Urothelium cell line (cell line): ENCODE results near the gene MRPL24.
A peak's percentile ranks its signal among the peaks of the same experiment; 100 is the strongest.
"Not testable (repeated sequence)": the region's sequence is repeated elsewhere in the genome, so short reads cannot be mapped to it uniquely, and the experiment has no call there.

Experiments
- DNase-seq: peaks from one replicate; pipeline ENCODE4 v3.0.0; 2011; ENCODE audit warnings: low spot score, mixed read lengths
- FAIRE-seq: peaks from 2 replicates; lab custom pipeline; 2011; peaks lifted over from hg19 to GRCh38; lab: Jason Lieb, UNC

The MRPL24 gene

DNA sequence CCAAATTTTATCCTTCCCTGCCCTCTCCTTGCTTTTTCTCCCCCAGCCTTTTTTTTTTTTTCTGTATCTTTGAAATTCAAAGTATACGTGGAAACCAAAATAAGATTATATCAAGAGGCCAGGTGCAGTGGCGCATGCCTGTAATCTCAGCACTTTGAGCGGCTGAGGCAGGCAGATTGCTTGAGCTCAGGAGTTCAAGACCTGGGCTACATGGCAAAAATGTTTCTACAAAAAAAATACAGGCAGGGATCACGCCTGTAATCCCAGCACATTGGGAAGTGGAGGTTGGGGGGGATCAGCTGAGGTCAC, 19.9 kb upstream of the MRPL24 start:
- DNase-seq: no peak
- no peak for FAIRE-seq

GRCh38 chr1:156760092-156760795, 19.4 kb upstream of the MRPL24 start:
- FAIRE-seq (no peak), DNase-seq (no peak)

DNA sequence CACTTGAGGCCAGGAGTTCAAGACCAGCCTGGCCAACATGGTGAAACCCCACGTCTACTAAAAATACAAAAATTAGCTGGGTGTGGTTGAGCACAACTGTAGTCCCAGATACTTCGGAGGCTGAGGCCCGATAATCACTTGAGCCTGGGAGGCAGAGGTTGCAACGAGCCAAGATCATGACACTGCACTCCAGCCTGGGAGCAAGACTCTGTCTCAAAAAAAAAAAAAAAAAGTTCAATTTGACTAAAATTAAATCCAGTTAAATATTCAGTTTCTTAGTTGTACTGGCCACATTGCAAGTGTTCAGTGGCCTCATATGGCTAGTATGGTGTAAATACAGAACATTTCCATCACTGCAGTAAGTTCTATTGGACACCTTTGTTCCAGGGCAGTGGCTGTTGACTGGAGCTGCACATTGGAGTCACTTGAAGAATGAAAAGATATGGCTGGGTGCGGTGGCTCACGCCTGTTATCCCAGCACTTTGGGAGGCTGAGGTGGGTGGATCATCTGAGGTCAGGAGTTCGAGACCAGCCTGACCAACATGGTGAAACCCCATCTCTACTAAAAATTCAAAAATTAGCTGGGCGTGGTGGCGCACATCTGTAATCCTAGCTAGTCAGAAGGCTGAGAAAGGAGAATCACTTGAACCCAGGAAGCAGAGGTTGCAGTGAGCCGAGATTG, 16.8 kb upstream of the MRPL24 start:
- FAIRE-seq, DNase-seq: not testable (repeated sequence)

- DNase-seq (no peak), FAIRE-seq (no peak)
Measured at GRCh38 chr1:156756355-156756754, 15.5 kb upstream of the MRPL24 start.

GRCh38 chr1:156755527-156755950, 14.7 kb upstream of the MRPL24 start:
- FAIRE-seq: no peak
- no peak for DNase-seq

DNA sequence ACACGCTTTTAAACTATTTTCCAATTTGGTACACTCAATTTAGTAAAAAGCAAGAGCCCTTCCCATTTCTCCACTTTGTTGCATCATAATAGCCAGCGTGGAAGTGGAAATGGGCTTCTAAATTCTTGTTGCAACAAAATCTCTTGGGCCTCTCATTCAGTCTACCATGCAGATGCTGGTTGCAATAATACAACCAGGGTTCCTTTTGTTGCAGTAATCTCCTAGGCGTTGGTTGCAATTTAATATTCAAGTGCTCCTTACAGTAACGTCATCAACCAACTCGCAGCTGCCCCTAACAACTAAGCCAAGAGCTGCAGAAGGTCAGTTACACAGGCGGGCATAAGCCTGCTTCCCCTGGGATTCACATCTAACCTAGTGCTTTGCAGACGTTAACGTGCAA, 13.3 kb upstream of the MRPL24 start:
- DNase-seq (no peak), FAIRE-seq (no peak)

DNA sequence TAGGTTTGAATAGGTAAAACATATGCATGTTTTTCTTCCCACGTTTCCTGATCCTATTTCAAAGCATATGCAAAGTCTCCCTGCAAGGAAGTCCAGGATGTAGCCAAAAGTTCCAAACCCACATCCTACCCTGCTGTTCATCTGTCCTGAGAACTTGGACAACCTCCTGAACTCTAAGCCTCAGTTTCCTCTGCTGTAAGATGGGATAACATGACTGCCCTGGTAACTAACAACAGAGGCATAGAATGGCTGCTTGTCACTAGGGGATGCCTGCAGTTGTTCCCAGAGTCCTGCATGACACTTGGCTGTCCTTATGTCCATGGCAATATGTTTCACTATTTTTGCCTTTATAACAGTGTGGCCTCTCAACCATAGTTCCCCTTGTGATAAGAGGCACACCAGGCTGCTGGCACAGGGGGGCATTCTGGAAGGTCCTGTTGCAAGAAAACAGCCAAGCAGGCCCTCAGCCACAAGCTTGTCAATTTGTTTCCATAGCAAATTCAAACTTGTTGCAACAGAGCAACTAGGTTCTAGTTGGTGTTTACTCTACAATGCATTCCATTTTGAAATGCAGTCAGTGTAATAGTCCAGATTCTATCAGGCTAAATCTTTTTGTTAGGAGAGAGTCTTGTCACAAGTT, 12.1 kb upstream of the MRPL24 start:
- no peak for FAIRE-seq

DNA sequence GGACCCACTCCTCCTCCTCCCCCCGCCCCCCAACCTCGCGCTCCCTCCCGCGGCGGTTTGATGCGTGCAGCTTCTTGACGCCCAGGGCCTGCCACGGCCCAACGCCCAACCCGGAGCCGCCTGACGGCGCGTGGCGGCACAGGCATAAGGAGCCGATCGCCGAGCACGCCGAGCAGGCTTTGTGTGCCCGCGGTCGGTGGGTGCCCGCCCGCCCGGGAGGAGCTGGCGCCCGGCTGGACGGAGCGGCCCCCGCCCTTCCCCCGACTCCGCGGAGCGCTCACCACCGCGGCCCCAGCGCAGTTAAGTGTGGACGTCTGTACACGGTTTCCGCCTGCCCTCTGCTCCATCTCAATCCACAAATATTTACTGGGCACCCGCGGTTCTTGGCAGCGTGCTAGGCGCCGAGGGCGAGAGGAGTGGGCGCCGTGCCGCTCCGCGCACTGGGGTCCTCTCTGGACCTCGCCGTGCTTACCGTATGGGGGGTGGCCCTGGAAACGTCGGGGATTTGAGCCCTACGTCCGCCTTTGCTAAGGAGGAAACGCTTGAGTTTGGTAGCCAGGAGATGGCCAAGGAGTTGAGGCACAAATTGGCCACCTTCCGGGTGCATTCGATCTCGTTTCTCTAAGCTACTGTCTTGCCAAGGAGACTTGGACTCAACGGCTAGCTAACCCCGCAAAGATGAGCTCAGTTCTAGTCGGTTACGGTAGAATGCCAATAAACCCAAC, 11.0 kb upstream of the MRPL24 start:
- no peak for FAIRE-seq
- peak; percentile 95 for DNase-seq

More for the DNA sequence above, 12.1 kb upstream of the MRPL24 start:
- no peak for DNase-seq

DNA sequence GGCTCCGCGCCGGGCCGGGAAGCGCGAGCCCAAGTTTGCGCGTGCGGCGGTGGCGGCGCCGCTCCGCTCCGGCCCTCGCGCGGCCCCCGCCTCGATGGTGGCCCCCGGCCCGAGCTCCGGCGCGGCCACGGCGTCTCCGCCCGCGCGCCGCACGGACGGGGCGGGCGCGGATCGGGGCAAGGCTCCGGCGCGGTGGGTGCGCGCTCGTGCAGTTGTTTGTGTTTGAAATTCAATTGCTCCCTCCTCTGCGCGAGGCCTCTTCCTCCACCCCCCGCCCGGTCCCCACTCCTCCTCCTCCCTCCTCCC, 10.5 kb upstream of the MRPL24 start, which contains the start of gene HDGF:
Gene HDGF (minus strand): TSS at position 225 of the 306 bp plus-strand sequence. CDS start 246 bp downstream, outside the sequence.
- FAIRE-seq: no peak

GRCh38 chr1:156750711-156751450, 10.0 kb upstream of the MRPL24 start:
- FAIRE-seq: no peak
- no peak for DNase-seq

More for the DNA sequence above, 10.5 kb upstream of the MRPL24 start, which contains the start of gene HDGF:
- no peak for DNase-seq

- no peak for DNase-seq
- FAIRE-seq: no peak
Measured at GRCh38 chr1:156750191-156750672, 9.3 kb upstream of the MRPL24 start.

- DNase-seq: no peak
- no peak for FAIRE-seq
Measured at GRCh38 chr1:156749419-156750118, 8.7 kb upstream of the MRPL24 start.

- FAIRE-seq (no peak), DNase-seq (no peak)
Measured at GRCh38 chr1:156748670-156749418, 8.0 kb upstream of the MRPL24 start.

GRCh38 chr1:156747742-156748669, 7.1 kb upstream of the MRPL24 start:
- FAIRE-seq: no peak
- no peak for DNase-seq

GRCh38 chr1:156746728-156747631, 6.1 kb upstream of the MRPL24 start:
- FAIRE-seq (no peak), DNase-seq (peak; percentile 89)

DNA sequence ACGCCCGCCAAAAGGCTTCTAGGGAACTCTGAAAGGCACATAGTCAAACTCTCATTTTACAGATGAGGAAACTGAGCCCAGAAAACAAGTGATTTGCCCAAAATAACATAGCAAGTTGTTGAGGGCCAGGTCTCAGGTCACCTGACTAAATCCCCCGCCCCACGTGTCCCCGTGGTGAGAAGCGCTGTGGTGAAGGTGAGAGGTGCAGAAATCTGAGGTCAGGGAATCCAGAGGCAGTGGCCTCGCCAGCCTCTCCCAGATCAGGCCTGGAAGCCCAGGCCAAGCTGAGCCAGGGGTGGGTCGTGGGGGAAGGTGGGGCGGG, 5.5 kb upstream of the MRPL24 start:
- no peak for FAIRE-seq
- DNase-seq: no peak

GRCh38 chr1:156745881-156746280, 5.0 kb upstream of the MRPL24 start:
- FAIRE-seq (no peak), DNase-seq (no peak)
